HL-60/S4 treated with phorbol 12-myristate 13-acetate at 8.2 ng/mL for 4 days and 3 days (cell line): Measurements from ENCODE around the gene GADL1.

Source experiments
- in situ Hi-C: fragments of 300-500 bp; cut with MboI; formaldehyde crosslinking; loops from 2 replicates; pipeline ENCODE4 v1.15.0; 2022; ENCODE audit warnings: low sequenced_read_pairs

Gene GADL1

GRCh38 chr3:30813734-30814133 lies 80.7 kb downstream of the GADL1 start:
- in situ Hi-C loops, result no loop called here

DNA sequence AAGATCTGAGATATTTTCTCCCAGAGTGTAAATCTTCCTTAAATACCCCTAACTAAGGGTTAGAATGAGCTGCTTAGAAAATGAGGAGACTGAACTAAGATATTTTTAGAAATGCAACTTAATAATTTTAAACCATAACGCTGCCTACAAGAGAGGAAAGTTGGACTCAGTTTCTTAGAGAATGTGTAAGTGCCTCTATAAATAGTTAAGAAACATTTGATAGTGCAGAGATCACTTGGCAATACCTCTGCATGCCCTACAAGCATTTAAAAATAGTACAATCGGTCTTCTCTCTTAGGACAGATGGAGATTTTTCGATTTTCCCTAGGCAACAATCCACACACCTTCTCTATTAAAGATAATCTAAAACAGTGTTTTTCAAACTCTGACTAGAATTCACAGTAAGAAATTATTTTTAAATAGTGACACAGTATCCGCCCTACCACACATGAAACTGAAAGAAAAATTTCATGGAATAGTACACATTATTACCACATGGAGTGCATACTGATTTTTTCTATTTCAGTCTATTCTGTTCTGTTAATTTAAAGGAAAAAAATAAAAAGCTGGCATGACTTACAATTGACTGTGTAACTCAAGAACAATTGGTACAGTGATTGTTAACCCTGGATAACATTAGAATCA lies 83.2 kb downstream of the GADL1 start:
- in situ Hi-C loops, result no loop called here

DNA sequence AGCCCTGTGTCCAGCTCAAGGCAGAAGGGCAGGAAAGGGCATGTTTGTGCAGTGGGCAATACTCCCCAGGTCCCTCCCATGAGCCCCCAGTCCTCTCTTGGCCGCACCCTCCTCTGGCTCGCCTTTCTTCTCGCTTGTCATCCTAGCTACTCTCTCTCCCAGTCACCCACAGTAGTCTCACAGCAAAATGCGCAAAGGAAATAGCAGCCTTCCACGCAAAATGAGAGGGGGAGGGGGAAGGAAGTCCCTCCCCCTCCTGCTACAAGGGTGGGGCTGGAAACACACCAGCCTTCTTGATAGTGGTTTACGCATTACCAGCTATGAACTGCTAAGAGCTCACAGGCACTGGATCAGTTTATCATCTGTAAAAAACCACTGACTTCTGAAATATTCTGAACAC lies 83.8 kb downstream of the GADL1 start:
- in situ Hi-C loops, result no loop called here

- in situ Hi-C loops, result no loop called here
Observed at GRCh38 chr3:30805695-30806094, 88.8 kb downstream of the GADL1 start.

- in situ Hi-C loops, result no loop called here
Observed at GRCh38 chr3:30804984-30805383, 89.5 kb downstream of the GADL1 start.

GRCh38 chr3:30795176-30795575 lies 99.3 kb downstream of the GADL1 start:
- in situ Hi-C loops, result no loop called here

DNA sequence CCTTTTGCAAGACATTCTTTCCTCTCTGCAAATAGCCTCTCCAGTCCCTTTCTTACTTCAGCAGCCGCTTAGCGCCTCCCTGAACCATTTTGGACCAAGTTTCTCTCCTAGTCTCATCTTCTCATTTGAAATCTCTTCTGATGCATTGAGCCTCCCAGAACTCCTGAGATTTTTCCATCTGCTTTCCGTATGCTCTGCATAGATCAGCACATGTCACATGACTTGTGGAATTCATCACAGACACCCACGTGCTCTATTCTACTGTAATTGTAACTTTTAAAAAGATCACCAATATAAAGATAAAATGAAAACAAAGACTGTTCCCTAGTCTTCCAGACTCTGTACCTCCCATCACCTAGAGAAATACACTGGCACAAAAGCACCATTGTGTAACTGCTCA lies 100.7 kb downstream of the GADL1 start:
- in situ Hi-C loops, result no loop called here

GRCh38 chr3:30790150-30790549 lies 104.3 kb downstream of the GADL1 start:
- in situ Hi-C loops, result no loop called here

GRCh38 chr3:30786365-30786764 lies 108.1 kb downstream of the GADL1 start:
- in situ Hi-C loops, result no loop called here

- in situ Hi-C loops, result no loop called here
Observed at GRCh38 chr3:30779686-30780287, 114.7 kb downstream of the GADL1 start.

DNA sequence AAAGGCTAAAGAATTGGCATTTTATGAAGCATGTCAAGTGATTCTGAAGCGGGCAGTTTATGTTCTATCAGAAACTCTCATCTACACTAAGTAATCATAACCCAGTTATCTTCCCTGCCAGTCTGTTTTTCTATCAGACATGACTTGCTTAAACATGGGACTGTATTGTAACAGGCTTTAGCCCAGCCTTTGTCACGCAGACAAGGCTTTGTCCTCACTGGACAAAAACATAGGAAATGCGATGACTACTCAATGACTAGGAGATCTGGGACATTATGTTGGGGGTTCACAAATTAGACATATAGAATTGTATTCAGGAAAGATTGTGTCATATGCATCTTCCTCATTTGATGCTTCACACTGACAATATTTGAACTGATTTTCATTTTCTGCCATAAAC lies 115.5 kb downstream of the GADL1 start:
- in situ Hi-C loops, result no loop called here

DNA sequence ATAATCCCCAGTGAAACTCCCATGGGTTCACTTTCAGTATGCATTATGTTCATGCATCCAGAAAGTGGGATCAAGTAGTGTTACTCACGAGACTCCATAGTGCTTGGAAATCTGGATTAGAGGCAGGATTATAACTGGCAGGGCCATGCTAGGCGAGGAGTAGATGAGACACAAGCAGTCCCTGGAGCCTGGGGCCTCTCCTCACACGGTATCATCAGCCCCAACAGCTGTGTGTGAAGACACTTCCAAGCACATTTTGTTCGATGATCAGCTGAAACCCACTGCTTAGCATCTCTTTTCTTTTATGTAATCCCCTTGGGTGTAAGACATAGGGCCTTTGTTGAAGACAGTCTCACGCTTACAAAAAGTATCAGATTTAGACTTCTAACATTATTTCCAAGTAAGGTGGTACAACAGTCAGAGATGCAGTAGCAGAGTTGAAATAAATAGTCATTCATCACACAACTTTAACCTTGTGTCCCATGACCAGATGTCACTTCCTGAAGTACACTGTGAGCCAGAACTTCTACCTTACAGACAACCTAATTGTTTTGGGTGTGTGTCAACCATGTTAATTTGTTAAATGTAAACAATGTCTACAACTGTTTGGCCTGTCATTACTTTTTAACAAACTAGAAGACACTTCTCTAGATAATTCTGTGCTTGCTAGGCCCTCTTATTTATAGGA lies 116.9 kb downstream of the GADL1 start:
- in situ Hi-C loops, result no loop called here

DNA sequence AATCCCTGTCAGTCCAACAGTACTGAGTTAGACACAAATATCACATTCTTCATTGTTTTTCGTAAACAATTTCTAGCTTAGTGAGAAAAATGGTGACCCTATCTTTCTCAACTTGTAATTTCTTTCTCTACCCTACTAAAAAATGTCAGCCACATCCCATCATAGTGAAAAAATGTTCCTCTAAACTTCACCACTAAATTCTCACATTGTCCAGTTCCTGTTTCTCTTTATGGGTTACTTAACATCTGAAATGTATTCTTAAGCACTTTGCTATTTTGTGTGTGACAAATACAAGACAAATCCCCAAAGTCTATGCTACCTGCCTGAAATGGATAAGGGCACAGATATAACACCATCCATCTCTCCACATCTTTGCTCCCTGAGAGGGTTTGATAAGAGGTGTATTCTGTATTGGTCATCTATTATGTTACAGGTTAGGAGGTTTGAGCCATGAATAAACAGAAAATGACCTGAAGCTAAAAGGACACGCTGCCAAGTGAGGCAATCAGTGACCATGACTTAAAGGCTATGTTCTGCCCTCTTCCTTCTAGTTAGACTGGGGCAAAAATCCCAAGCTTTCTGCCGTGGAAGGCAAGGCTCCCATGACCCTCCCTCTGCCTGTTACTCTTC lies 118.2 kb downstream of the GADL1 start:
- in situ Hi-C loops, result no loop called here

DNA sequence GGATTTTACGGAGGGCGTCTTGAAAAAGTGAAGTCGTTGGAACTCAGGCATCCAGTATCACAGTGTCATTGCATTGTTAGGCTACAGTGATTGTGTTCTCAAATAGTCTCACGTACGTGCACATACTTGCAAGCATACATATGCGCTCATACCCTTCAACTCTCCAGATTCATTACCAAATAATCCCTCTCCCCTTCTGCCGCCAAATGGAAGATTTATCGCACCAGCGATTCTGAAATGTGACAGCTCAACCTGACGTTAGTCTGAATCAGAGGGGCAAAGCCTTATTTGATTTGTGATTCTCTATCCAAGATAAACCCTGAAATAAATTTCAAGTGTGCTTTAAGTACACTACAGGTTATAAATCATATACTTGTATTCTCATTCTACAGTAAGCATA lies 119.4 kb downstream of the GADL1 start:
- in situ Hi-C loops, result no loop called here

DNA sequence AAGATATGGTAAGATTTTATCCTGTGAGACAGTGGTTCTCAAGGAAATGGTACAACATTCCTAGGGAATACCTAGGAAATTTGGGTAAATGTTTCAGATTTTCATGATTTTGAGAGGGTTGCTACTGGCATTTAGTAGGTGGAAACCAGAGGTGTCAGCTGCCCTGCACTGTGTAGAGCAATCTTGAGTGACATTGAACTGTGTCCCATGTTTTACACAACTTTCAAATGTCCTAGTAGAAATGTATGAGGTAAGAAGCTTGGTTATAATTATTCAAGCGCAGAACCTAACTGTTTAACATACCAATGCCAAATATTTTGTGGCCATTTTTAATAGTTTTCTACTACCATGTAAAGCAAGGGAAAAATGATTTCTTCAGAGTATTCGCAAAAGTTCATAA lies 120.4 kb downstream of the GADL1 start:
- in situ Hi-C loops, result no loop called here

DNA sequence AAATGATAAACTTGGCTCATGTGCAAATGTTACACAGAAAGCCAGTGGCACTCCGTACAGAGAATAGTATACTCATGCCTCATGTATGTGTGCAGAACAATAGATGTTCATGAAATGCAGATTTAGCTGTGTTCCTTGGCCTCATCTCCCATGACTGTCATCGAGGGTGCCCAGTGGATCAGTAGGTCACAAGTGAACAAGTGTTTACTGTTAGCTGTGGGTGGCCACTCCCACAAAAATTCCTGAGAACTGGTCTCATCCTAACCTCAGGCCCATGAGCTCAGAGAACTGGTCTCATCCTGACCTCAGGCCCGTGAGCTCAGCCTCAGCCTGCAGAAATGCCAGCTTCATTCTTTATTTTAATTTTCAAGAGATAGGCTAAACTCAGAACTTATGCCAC lies 124.1 kb downstream of the GADL1 start:
- in situ Hi-C loops, result no loop called here

GRCh38 chr3:30768703-30769550 lies 125.5 kb downstream of the GADL1 start:
- in situ Hi-C loops, result no loop called here

- in situ Hi-C loops, result no loop called here
Observed at GRCh38 chr3:30768046-30768445, 126.4 kb downstream of the GADL1 start.

GRCh38 chr3:30766522-30766921 lies 127.9 kb downstream of the GADL1 start:
- in situ Hi-C loops, result no loop called here

GRCh38 chr3:30764891-30765290 lies 129.6 kb downstream of the GADL1 start:
- in situ Hi-C loops, result no loop called here

DNA sequence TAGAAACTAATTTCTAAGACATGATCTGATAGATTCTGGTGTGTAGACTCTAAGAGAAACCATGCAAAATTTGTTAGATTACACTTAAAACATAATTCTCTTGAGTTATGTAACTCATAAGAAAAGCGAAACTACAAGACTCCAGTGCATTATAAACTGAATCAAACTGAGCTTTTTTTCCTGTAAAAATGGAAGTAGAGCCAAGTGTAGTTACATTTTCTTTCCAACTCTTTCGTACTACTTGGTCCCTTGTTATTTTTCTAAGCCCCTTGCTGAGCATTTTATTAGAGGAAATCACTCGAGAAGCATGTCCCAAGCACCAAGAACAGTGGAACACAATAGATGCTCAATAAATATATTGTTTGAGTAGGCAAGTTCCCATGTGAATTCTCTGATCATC lies 130.2 kb downstream of the GADL1 start:
- in situ Hi-C loops, result no loop called here
